ENCODE results near the gene LEAP2.
A peak's percentile ranks its signal among the peaks of the same experiment; 100 is the strongest.
"Not testable (repeated sequence)": the region's sequence is repeated elsewhere in the genome, so short reads cannot be mapped to it uniquely, and the experiment has no call there.

LEAP2 gene

DNA sequence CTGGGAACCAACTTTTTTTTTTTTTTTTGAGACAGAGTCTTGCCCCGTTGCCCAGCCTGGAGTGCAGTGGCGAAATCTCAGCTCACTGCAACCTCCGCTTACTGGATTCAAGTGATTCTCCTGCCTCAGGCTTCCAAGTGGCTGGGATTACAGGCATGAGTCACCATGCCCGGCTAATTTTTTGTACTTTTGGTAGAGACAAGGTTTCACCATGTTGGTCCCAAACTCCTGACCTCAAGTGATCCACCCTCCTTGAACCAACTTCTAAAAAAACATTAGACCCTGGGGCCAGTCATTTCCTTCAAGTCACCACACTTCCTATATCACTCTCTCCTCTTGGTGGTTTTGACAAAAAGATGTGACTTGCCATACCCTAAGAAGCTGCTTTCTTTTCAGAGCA is 32.2 kb upstream of the LEAP2 start:
- no peak for DNase-seq

DNA sequence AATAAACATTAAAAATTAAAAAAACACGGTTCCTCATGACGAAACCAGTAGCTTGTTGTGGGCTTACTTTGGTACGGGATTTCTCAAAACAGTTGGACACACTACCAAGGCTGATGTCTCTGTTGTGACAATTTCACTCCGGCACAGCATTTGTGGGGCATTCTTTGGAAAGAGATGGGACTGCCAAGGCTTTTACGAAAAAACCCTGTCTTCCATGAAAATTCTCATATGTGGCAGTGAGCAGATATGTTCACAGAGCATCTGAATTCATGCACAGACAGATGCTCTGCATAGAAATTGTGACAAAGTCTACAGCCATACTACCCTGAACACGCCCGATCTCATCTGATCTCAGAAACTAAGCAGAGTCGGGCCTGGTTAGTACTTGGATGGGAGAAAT is 25.2 kb upstream of the LEAP2 start:
- no peak for DNase-seq

DNA sequence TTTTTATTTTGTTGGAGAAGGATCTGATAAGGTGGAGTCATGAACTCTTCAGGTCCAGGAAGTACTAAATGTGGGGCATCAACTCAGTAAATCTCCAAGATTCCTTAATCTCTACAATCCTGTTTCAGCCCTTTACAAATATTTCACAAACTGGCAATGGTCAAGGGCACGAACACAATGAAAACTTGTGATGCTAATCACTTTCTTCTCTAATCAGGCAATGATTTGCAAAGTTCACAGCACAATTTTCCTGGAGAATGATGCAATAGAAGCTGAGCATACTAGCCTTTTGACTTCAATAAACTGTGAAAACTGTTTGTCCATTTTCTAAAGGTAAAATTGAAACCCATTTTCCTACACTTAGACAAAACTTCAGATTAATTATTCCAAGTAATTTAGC is 24.1 kb upstream of the LEAP2 start:
- DNase-seq, result no peak

DNA sequence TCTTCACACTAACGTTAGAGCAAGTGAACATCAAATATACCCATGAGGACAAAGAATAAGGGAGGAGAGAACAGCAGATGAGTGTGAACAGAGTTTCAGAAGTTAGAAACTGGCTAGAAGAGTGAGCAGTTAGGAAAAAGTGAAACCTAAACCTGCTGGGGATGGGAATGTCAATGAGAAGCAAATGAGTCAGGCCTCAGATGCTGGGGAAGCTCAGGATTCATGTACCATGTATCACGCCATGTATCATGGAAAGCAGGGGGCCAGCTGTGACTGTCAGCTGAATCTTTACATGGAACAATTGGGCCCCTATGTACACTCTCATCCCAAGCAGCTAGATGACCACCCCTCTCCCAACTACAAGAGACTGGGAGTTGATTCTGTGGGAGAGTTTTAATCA is 23.4 kb upstream of the LEAP2 start:
- no peak for DNase-seq

DNA sequence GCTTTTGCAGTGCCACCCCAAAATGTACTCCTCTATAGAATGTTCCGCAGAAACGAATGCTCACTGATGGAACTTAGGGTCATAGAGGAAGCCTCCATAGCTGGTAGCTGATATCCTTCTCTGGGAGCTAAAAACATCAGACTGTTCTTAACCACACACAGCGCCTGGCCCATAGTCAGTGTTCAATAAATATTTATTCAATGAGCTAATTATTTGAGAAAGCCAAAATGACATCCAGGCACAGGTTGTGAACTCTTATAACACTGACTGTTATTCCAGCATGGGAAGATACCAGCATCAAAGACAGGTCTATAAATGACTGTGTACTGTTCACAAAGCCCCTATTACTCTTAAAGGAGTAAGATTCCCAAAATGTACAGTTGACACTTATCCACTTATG is 20.1 kb upstream of the LEAP2 start:
- DNase-seq, result no peak

DNA sequence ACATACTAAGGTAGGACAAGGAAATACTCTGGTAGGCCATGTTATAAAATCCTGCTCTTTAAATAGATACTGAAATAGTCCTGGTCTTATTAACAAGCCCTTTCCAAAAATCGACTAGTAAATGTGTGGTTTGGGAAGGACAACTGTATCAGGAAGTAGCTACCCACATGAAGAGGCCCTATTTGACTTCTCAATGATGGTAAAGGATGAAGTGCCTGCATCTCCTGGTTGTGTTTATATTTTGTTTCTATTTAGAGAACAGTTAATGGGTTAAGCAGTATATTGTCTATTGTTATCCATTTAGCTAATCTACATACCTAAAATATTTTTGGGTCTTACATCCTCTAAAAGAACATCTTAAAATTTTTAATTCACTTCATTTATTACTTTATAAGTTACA is 19.7 kb upstream of the LEAP2 start:
- DNase-seq, result no peak

DNA sequence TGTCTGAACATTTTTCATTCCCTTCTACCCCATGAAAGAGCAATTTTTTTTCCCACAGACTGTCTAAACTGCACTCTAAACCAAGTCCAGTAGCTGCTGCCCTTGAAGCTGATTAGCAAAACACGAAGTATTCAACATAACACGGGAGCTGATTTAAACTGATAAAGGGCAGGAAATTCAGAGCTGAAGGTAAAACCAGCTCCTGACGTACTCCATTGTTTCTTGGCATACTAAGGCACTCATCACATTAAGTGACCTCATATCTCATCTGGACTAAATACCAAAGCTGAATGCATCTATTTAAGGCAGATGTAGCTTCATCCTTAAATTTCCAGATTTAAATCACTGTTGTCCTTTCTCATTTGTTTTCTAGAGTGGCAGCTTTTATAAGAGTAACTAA is 19.2 kb upstream of the LEAP2 start:
- DNase-seq, result no peak

GRCh38 chr5:132854992-132855391 is 18.5 kb upstream of the LEAP2 start:
- DNase-seq, result not testable (repeated sequence)

- no peak for DNase-seq
Measured at GRCh38 chr5:132856011-132856410, 17.5 kb upstream of the LEAP2 start.

- no peak for DNase-seq
Measured at GRCh38 chr5:132859889-132860437, 13.5 kb upstream of the LEAP2 start.

DNA sequence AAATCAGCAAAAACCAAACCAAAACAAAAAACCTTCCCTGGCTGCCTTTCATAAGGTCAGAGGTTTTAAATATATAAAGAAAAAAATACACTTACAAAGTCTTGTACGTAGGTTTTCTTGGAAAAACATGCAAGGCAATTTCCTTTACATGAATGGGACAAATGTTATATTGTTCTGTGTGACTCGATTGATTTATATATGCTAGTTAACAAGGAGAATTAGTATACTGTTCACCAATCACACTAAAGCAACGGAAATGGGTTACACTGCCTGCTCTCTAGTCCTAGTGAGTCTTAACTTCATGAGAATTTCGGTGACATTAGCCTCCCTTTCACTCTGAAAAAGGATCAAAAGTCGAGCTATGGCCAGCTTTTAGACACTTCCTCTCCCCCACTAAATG is 12.7 kb upstream of the LEAP2 start:
- DNase-seq, result no peak

DNA sequence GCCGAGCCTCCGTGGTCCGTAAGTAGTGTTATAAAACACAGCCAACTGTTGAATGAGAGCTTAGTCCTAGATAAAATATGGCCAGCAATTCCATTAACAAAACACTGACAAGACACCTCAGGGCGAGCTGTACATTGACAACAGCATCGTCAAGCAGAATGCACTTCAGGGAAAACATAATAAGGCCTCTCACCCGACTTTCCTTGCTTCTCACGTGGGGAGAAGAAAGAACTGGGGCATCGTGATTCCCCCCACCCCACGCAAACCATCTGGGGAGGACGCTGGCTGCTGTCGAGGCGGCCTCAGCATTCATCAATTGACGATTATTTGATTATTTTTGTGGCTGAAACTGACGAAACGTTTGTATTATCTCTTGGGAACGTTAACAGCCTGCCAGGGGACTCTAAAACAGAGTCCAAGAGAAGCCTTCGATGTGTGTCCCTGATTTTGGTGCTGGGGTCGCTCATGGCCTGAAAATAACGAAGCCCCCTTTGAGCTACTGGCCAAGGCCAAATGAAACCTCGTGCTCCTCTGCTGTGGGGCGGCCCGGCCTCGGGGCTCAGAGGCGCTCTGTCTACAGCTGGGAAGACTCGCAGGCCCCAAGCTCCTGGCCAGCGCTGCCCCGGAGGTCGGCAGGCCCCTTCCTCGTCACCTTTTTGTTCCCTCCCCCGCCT is 7.7 kb upstream of the LEAP2 start:
- no peak for DNase-seq

- DNase-seq, result peak; percentile 94
Measured at GRCh38 chr5:132866342-132867045, 7.0 kb upstream of the LEAP2 start, which contains the start of the genes GDF9 and UQCRQ. Gene GDF9, minus strand, starts transcription at chr5:132866469. Its CDS starts 1,936 bp downstream, at chr5:132864533. Gene UQCRQ, plus strand, starts transcription at chr5:132866642. Its CDS starts 240 bp downstream, at chr5:132866882.

DNA sequence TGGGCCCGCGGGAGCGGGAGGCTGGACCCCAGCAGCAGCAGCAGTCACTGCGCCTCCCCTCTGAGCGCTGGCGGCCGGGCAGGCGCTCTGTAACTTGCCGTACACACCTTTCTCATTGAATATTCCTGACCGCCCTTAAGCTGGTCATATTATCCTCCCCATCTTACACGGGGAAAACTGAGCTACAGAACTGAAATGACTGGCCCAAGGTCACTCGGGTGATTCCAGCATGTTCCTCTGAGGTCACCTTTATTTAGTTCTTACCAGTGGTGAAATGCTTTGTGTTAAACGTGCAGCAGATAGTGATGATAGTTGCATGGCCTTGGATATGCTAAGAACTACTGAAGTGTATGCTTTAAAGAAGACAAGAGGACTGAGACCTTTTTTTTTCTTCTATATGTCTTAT is 6.4 kb upstream of the LEAP2 start:
- DNase-seq, result no peak

DNA sequence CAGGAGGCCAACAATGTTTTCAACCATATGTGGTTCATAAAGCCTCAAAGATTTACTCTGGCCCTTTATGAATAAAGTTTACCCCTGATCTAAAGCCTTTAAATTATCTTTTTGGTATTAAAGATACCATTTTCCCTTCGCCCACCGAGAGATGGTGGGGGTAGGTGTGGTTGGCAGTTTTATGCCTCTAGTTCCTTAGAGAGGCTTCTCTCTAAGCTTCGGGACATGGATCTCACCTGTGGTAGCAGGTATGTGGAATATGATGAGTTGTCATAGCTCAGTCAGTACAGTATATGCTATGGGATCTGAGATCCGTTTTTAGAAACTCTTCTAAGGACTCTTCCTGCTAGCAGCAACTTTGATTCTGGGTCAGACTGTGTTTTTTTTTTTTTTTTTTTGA is 4.7 kb upstream of the LEAP2 start:
- DNase-seq, result no peak

- DNase-seq, result no peak
Measured at GRCh38 chr5:132870801-132871200, 2.7 kb upstream of the LEAP2 start.

- no peak for DNase-seq
Measured at GRCh38 chr5:132871459-132872284, 1.8 kb upstream of the LEAP2 start.

DNA sequence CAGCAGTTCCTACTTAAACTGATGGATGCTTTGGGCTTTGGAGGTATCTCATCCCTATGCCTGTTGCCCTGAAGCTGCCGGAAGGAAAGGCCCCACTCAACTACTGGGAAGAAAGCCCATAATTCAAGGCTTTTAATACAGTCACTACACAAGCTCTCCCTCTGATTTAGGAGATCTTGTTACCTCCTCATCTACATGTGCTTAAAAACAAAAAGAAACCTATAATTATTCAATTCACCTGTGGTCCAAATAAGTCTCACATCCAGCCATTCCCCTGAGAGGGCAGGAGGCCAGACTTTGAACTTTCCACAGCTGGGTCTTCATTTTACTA is 715 bp upstream of the LEAP2 start:
- DNase-seq, result no peak

DNA sequence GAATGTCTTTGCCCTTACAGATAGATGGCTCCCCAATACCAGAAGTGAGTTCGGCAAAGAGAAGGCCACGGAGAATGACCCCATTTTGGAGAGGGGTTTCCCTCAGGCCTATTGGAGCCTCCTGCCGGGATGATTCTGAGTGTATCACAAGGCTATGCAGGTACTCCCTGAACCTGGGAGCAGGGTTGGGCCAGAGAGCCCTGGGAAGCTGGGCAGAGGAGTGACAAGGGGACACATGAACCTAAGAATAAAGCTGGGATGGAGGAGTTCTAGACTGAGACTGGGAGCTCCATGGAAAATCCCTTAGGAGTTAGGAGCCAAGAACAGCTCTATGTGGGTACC is 433 bp downstream of the LEAP2 start:
- no peak for DNase-seq

DNA sequence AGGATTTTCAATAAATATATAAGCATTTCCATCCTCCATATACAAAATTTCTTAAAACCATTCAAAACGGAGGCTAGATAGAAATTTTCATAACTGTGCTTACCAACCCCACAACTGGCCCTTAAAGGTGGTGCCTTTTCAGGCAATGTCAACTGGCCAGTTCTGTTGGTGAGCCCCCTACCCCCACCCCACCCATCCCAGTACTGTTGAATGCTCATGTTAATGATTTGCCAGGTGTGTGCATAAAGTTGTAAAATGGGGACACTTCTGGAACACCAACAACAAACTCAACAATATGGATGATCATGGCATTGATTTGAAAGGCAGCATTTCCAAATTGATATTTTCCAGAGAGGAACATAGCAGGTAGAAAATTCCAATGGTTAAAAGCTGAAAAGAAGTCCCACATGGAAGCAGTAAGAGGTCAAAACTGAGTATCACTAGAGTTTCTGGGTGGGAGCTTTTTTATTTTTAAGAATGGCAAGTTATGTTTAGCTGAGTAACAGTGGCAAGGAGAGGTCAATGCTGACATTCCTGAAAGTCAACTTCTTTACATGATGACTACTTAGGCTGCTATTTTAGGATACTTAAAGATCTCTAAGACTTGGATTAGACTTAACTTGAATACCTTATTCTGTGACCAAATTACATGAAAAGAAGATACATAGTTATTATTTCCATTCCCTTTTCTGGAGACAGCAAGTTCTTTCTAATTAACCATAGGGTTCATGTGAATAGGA is 2.7 kb downstream of the LEAP2 start:
- no peak for DNase-seq

DNA sequence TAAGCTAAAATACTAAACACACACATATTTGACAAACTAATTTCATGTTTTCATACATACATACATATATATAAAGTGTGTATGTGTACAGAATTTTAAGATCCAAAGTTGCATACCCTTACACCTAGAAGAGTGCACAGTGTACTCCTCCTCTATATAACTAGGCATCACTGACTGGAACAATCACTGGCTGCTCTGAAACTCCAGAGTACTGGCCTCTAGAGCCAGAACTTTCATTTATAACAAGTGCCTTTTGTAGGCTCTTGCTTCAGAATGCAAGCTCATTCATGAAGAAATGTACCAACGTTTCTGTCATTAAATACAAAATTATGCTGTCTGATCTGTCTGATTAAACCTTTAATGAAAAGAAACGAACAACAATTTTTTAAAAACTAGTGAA is 4.0 kb downstream of the LEAP2 start:
- no peak for DNase-seq

DNA sequence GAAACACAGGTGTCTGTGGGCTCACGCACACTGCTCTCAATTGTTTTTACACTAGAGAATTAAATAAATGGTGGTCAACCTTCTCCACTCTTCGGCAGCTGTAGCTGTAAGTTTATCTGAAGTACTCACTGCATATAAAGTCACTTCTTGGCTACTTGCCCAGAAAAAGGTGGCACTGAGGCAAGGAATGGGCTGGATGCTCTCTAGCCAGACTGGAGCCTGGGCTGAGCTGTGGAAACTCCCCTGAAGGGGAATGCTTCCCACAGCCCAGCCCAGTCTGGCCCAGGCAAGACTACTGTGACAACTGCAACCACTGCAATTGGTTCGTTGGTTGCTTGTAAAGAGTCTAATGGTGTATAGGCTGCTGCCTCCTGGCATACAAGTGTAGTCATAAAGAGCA is 4.5 kb downstream of the LEAP2 start:
- peak; percentile 49 for DNase-seq

GRCh38 chr5:132883261-132883834 is 9.9 kb downstream of the LEAP2 start:
- no peak for DNase-seq
